CD4-positive, alpha-beta memory T cell (primary cell): ENCODE results near the gene B4GALNT1. TPM values are rescaled to one million over a fixed set of nuclear protein-coding genes. Genes with fewer than 3 reads are reported as not detected.

Experiments used
- CTCF ChIA-PET: fragments of 350-600 bp; sonication (Branson Sonifier 250); formaldehyde crosslinking; loops from one replicate; lab custom pipeline; 2021; ENCODE audit warnings: inconsistent platforms; ENCODE audit not compliant: partially characterized antibody; lab: Charles Lee
- POLR2A ChIA-PET: fragments of 350-600 bp; sonication (Branson Sonifier 250); formaldehyde crosslinking; loops from one replicate; lab custom pipeline; 2021; ENCODE audit not compliant: partially characterized antibody; lab: Charles Lee
- DNase-seq, 5 donors: peaks; one replicate each; pipeline versions ENCODE4 v3.0.0 to v3.0.0-alpha.2; 2020 to 2022; ENCODE audit warnings: mixed read lengths in 1 of 5
- H3K27ac ChIP-seq: one replicate; pipeline ENCODE4 v1.7.0; 2013; ENCODE audit warnings: low read depth, low read length
- H3K27me3 ChIP-seq: 2 replicates; pipeline ENCODE4 v1.7.0; 2013; ENCODE audit warnings: mild to moderate bottlenecking, low read length, moderate library complexity; ENCODE audit not compliant: insufficient read depth
- H3K36me3 ChIP-seq: 2 replicates; pipeline ENCODE4 v1.7.0; 2013; ENCODE audit warnings: mild to moderate bottlenecking, low read length, moderate library complexity; ENCODE audit not compliant: insufficient read depth
- H3K4me1 ChIP-seq: 2 replicates; pipeline ENCODE4 v1.7.0; 2013; ENCODE audit warnings: mild to moderate bottlenecking, low read length, moderate library complexity; ENCODE audit not compliant: insufficient read depth
- H3K4me3 ChIP-seq, 2 donors: one replicate each; pipeline ENCODE4 v1.7.0; 2013; ENCODE audit warnings: low read length in 2 of 2, mild to moderate bottlenecking in 1 of 2
- H3K9me3 ChIP-seq, 2 donors: one replicate each; pipeline ENCODE4 v1.7.0; 2013; ENCODE audit warnings: low read length in 2 of 2, control low read depth in 1 of 2; ENCODE audit not compliant: control insufficient read depth in 1 of 2
- H3K27ac Mint-ChIP-seq, 7 donors: one replicate each; pipeline ENCODE4 v1.8.0; 2020 to 2021; ENCODE audit warnings: mixed read lengths in 7 of 7, mild to moderate bottlenecking in 6 of 7, inconsistent platforms in 3 of 7, moderate library complexity in 3 of 7
- H3K27me3 Mint-ChIP-seq, 2 donors: one replicate each; pipeline ENCODE4 v1.8.0; 2020 to 2021; ENCODE audit warnings: mixed read lengths in 2 of 2
- H3K36me3 Mint-ChIP-seq, 2 donors: one replicate each; pipeline ENCODE4 v1.8.0; 2020 to 2021; ENCODE audit warnings: mixed read lengths in 2 of 2, inconsistent platforms in 1 of 2, mild to moderate bottlenecking in 1 of 2
- H3K4me1 Mint-ChIP-seq, 4 donors: one replicate each; pipeline ENCODE4 v1.8.0; 2020 to 2021; ENCODE audit warnings: mixed read lengths in 4 of 4, mild to moderate bottlenecking in 1 of 4
- H3K4me3 Mint-ChIP-seq, 8 donors: one replicate each; pipeline ENCODE4 v1.8.0; 2020 to 2021; ENCODE audit warnings: mixed read lengths in 8 of 8, mild to moderate bottlenecking in 7 of 8, moderate library complexity in 6 of 8, inconsistent platforms in 3 of 8
- H3K9me3 Mint-ChIP-seq, 8 donors: one replicate each; pipeline ENCODE4 v1.8.0; 2020 to 2021; ENCODE audit warnings: mixed read lengths in 8 of 8, mild to moderate bottlenecking in 5 of 8, inconsistent platforms in 3 of 8, moderate library complexity in 1 of 8
- intact Hi-C: fragments of 100-400 bp; cut with micrococcal nuclease; formaldehyde crosslinking; loops from one replicate; pipeline ENCODE4 v1.15.1; 2023
- polyA plus RNA-seq, 2 donors: library from polyadenylated mRNA; unstranded; fragments of 300-500 nt; fragmentation: Illumina TruSeq; gene quantifications; one replicate each; pipeline ENCODE4 v1.2.3, GENCODE V29; 2021
- total RNA-seq, 2 experiments: library from RNA; stranded (reverse); gene quantifications; one replicate each; pipeline ENCODE4 v1.2.3, GENCODE V29; 2021

Gene B4GALNT1
- total and polyA plus RNA-seq, 4 experiments from 2014 or later, result not detected

- H3K9me3 Mint-ChIP-seq, result no peaks in the 10 kb centered on the region
- CTCF ChIA-PET, result interaction anchor here (1.6 to 3.6 kb wide), 2 partner anchors 16 to 20 kb away, joined by 4 to 17 read pairs; no protein-coding TSS in a partner anchor
- H3K4me1 Mint-ChIP-seq, result peaks cover 17 to 39% (median 28%) of the 10 kb centered on the region in 4 donors
- Histone ChIP-seq H3K4me1 (peaks cover 30% of the 10 kb centered on the region), H3K4me3 (peak overlapping the region; percentile 60 to 66), H3K9me3 (no peaks in the 10 kb centered on the region), H3K36me3 (peaks cover 17% of the 10 kb centered on the region), H3K27ac (peak overlapping the region; percentile 24), H3K27me3 (no peaks in the 10 kb centered on the region)
- intact Hi-C loops, result no loop called here
- DNase-seq, result no peak
- H3K4me3 Mint-ChIP-seq, result peak overlapping the region; percentile 85 to 90 (median 87)
- H3K27ac Mint-ChIP-seq, result peak overlapping the region; percentile 63 to 94 (median 85)
- no peaks in the 10 kb centered on the region for H3K27me3 Mint-ChIP-seq
- H3K36me3 Mint-ChIP-seq, result peaks cover 31 to 50% of the 10 kb centered on the region in 2 donors
- POLR2A ChIA-PET, result interaction anchor here (0.6 to 1.7 kb wide), 6 partner anchors 9 to 145 kb away, joined by 3 to 7 read pairs (median 3); partner anchors contain the start of genes DDIT3, GLI1 and PIP4K2C
These were observed 29.1 kb downstream of the B4GALNT1 start for GRCh38 chr12:57603815-57604453.

GRCh38 chr12:57603324-57603723, 29.7 kb downstream of the B4GALNT1 start:
- Histone ChIP-seq H3K4me1 (peaks cover 30% of the 10 kb centered on the region), H3K27me3 (no peaks in the 10 kb centered on the region), H3K27ac (no peak overlapping the region), H3K9me3 (no peaks in the 10 kb centered on the region), H3K36me3 (peaks cover 17% of the 10 kb centered on the region), H3K4me3 (no peak overlapping the region)
- Mint-ChIP-seq H3K27ac (peak overlapping the region in 6 of 7 donors; percentile 68 to 94 (median 86)), H3K4me3 (peak overlapping the region; percentile 85 to 90 (median 87)), H3K27me3 (no peaks in the 10 kb centered on the region), H3K9me3 (no peaks in the 10 kb centered on the region), H3K4me1 (peaks cover 17 to 39% (median 28%) of the 10 kb centered on the region in 4 donors), H3K36me3 (peaks cover 36 to 52% of the 10 kb centered on the region in 2 donors)
- intact Hi-C loops, result no loop called here
- POLR2A ChIA-PET, result interaction anchor here (0.6 to 1.3 kb wide), 5 partner anchors 10 to 144 kb away, joined by 3 to 5 read pairs (median 3); partner anchors contain the start of genes DDIT3, GLI1 and PIP4K2C
- DNase-seq, result no peak
- CTCF ChIA-PET, result interaction anchor here (0.6 to 3.6 kb wide), 3 partner anchors 16 to 172 kb away, joined by 3 to 17 read pairs (median 4); no protein-coding TSS in a partner anchor

GRCh38 chr12:57602544-57602943, 30.5 kb downstream of the B4GALNT1 start:
- Histone ChIP-seq H3K4me1 (peaks cover 30% of the 10 kb centered on the region), H3K27ac (no peak overlapping the region), H3K27me3 (no peaks in the 10 kb centered on the region), H3K9me3 (no peaks in the 10 kb centered on the region), H3K36me3 (peaks cover 17% of the 10 kb centered on the region), H3K4me3 (no peak overlapping the region)
- H3K27ac Mint-ChIP-seq, result peak overlapping the region in 2 of 7 donors; percentile 59 to 83
- H3K4me3 Mint-ChIP-seq, result no peak overlapping the region
- CTCF ChIA-PET, result interaction anchor here (0.6 to 3.6 kb wide), 2 partner anchors 19 to 173 kb away, joined by 3 to 17 read pairs; no protein-coding TSS in a partner anchor
- no peak for DNase-seq
- peaks cover 16 to 39% (median 28%) of the 10 kb centered on the region in 4 donors for H3K4me1 Mint-ChIP-seq
- no peaks in the 10 kb centered on the region for H3K27me3 Mint-ChIP-seq
- intact Hi-C loops, result no loop called here
- POLR2A ChIA-PET, result no interaction called here
- H3K9me3 Mint-ChIP-seq, result no peaks in the 10 kb centered on the region
- H3K36me3 Mint-ChIP-seq, result peaks cover 40 to 52% of the 10 kb centered on the region in 2 donors

GRCh38 chr12:57600395-57600794, 32.6 kb downstream of the B4GALNT1 start:
- no peak overlapping the region for H3K4me3 Mint-ChIP-seq
- POLR2A ChIA-PET, result interaction anchor here (1.4 to 1.6 kb wide), 2 partner anchors 9 to 11 kb away, joined by 4 read pairs; partner anchors contain the start of genes ARHGEF25 and PIP4K2C
- peaks cover 34% of the 10 kb centered on the region for H3K36me3 ChIP-seq

GRCh38 chr12:57593187-57593586, 39.8 kb downstream of the B4GALNT1 start:
- H3K4me1 ChIP-seq, result peaks cover 27% of the 10 kb centered on the region
- no peaks in the 10 kb centered on the region for H3K27me3 Mint-ChIP-seq
- H3K27ac ChIP-seq, result no peak overlapping the region
- H3K4me1 Mint-ChIP-seq, result peaks cover 23 to 39% (median 30%) of the 10 kb centered on the region in 4 donors
- no peak overlapping the region for H3K4me3 ChIP-seq
- H3K4me3 Mint-ChIP-seq, result peak overlapping the region in 2 of 8 donors; percentile 52 to 88
- H3K9me3 ChIP-seq, result no peaks in the 10 kb centered on the region
- no peaks in the 10 kb centered on the region for H3K9me3 Mint-ChIP-seq
- H3K27ac Mint-ChIP-seq, result peak overlapping the region in 2 of 7 donors; percentile 35 to 73
- H3K27me3 ChIP-seq, result no peaks in the 10 kb centered on the region
- POLR2A ChIA-PET, result interaction anchor here (0.9 to 1.9 kb wide), 3 partner anchors 10 to 131 kb away, joined by 3 to 7 read pairs (median 3); partner anchors contain the start of gene DTX3
- CTCF ChIA-PET, result interaction anchor here (1.1 to 4.2 kb wide), 7 partner anchors 10 to 134 kb away, joined by 3 to 60 read pairs (median 4); partner anchors contain the start of genes B4GALNT1 and GLI1
- peaks cover 21% of the 10 kb centered on the region for H3K36me3 ChIP-seq
- intact Hi-C loops, result no loop called here
- H3K36me3 Mint-ChIP-seq, result peaks cover 30 to 40% of the 10 kb centered on the region in 2 donors
- no peak for DNase-seq

More at GRCh38 chr12:57600395-57600794, 32.6 kb downstream of the B4GALNT1 start:
- Mint-ChIP-seq H3K27me3 (no peaks in the 10 kb centered on the region), H3K36me3 (peaks cover 57 to 67% of the 10 kb centered on the region in 2 donors), H3K9me3 (no peaks in the 10 kb centered on the region), H3K27ac (peak overlapping the region in 2 of 7 donors; percentile 7 to 10), H3K4me1 (peaks cover 11 to 26% (median 20%) of the 10 kb centered on the region in 4 donors)
- no peak overlapping the region for H3K4me3 ChIP-seq
- no peaks in the 10 kb centered on the region for H3K27me3 ChIP-seq
- CTCF ChIA-PET, result interaction anchor here (1.0 to 2.8 kb wide), 4 partner anchors 8 to 22 kb away, joined by 3 to 12 read pairs (median 4); no protein-coding TSS in a partner anchor
- H3K9me3 ChIP-seq, result no peaks in the 10 kb centered on the region
- H3K27ac ChIP-seq, result no peak overlapping the region
- intact Hi-C loops, result no loop called here
- H3K4me1 ChIP-seq, result peaks cover 23% of the 10 kb centered on the region
- no peak for DNase-seq

GRCh38 chr12:57592551-57593165, 40.3 kb downstream of the B4GALNT1 start:
- intact Hi-C loops, result no loop called here
- Mint-ChIP-seq H3K27ac (peak overlapping the region in 6 of 7 donors; percentile 19 to 96 (median 91)), H3K9me3 (no peaks in the 10 kb centered on the region), H3K4me1 (peaks cover 23 to 39% (median 30%) of the 10 kb centered on the region in 4 donors), H3K27me3 (no peaks in the 10 kb centered on the region), H3K4me3 (peak overlapping the region; percentile 86 to 92 (median 90)), H3K36me3 (peaks cover 27 to 38% of the 10 kb centered on the region in 2 donors)
- Histone ChIP-seq H3K36me3 (peaks cover 21% of the 10 kb centered on the region), H3K9me3 (no peaks in the 10 kb centered on the region), H3K27me3 (no peaks in the 10 kb centered on the region), H3K4me3 (no peak overlapping the region), H3K27ac (no peak overlapping the region), H3K4me1 (peaks cover 27% of the 10 kb centered on the region)
- no peak for DNase-seq
- ChIA-PET POLR2A (interaction anchor here (0.6 to 1.9 kb wide), 4 partner anchors 12 to 1455 kb away, joined by 3 to 7 read pairs (median 4); partner anchors contain the start of gene DTX3), CTCF (interaction anchor here (1.2 to 4.2 kb wide), 6 partner anchors 8 to 134 kb away, joined by 3 to 60 read pairs (median 5); partner anchors contain the start of gene GLI1)
